ENCODE results near the gene MTFR1L. TPM values are rescaled to one million over a fixed set of nuclear protein-coding genes. Genes with fewer than 3 reads are reported as not detected.

Gene MTFR1L
- total RNA-seq, 1 donor from 2014 or later = 20.9 TPM

DNA sequence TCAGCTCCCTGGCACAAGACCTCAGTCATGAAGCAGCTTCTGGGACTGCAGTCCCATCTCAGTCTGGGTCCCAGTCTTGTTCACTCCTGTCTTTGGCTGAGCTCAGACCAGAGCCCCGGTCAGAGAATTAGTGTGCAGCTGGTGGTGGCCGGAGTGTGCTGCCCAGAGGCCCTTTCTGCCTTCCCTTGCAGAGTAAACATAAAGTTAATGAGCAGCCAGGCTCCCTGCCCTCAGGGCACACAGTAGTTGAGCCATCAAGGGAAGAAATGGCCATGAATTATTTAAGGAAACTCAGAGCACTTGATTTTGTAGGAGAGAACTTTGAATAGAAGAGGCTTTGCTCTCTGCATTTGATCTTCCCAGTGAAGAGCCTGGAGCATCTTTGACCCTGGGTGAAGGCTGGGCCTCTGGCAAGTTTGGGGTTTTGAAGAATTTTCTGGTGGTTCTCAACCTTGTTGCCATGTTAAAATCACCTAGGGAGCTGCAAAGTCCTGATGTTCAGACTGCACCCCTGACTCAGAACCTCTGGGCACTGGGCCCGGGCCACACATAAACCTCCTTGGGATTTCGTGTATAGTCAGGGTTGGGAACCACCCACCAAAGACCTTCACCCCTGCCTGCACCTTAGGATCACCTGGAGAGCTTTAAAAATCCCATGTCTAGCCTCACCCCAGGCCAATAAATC, 46.2 kb upstream of the MTFR1L start:
- Histone ChIP-seq H3K4me1 (no peaks in the 10 kb centered on the region), H3K27me3 (no peaks in the 10 kb centered on the region), H3K27ac (no peak overlapping the region), H3K4me3 (no peak overlapping the region), H3K9me3 (no peaks in the 10 kb centered on the region), H3K36me3 (peaks cover 5 to 13% of the 10 kb centered on the region in 2 donors)
- TF ChIP-seq, protein P1, sequence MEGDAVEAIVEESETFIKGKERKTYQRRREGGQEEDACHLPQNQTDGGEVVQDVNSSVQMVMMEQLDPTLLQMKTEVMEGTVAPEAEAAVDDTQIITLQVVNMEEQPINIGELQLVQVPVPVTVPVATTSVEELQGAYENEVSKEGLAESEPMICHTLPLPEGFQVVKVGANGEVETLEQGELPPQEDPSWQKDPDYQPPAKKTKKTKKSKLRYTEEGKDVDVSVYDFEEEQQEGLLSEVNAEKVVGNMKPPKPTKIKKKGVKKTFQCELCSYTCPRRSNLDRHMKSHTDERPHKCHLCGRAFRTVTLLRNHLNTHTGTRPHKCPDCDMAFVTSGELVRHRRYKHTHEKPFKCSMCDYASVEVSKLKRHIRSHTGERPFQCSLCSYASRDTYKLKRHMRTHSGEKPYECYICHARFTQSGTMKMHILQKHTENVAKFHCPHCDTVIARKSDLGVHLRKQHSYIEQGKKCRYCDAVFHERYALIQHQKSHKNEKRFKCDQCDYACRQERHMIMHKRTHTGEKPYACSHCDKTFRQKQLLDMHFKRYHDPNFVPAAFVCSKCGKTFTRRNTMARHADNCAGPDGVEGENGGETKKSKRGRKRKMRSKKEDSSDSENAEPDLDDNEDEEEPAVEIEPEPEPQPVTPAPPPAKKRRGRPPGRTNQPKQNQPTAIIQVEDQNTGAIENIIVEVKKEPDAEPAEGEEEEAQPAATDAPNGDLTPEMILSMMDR (IDR thresholded peaks at IDR 0.05) = no peak
- intact Hi-C loops (cut with DNase I) = no loop called here
- no peak for DNase-seq (ENCODE audit: low spot score in 2 of 2)

DNA sequence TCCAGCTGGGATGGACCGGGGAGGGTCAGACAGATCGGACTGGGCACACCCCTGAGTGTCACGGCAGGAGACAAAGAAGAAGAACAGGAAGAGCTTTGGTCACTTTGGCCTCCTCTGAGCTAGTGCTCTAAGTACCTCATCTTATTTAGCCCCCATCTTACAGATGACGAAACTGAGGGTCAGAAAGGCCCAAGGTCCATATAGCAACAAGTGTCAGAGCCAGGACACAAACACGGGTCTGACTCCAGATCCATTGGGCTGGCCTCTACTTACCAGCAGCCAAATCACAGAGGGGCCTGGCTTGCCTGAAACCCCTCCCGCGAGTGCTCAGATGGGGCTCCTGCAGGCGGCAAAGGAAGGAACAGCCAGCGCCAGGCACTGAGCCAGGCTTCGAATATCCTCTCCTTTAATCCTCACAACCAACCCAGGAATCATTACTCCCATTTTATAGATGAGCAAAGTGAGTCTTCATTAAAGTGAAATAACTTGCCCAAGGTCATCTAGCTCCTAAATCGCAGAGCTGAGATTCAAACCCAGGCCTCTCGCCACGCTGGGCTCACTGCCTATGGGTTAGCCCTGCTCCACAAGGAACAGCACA, 45.4 kb upstream of the MTFR1L start:
- H3K4me1 ChIP-seq = no peaks in the 10 kb centered on the region
- intact Hi-C loops (cut with DNase I) = no loop called here
- DNase-seq (ENCODE audit: low spot score in 2 of 2) = no peak
- H3K9me3 ChIP-seq = no peaks in the 10 kb centered on the region
- no peaks in the 10 kb centered on the region for H3K27me3 ChIP-seq
- no peak overlapping the region for H3K4me3 ChIP-seq
- TF ChIP-seq, protein P1 (IDR thresholded peaks at IDR 0.05) = no peak
- H3K36me3 ChIP-seq = peaks cover 5 to 19% of the 10 kb centered on the region in 2 donors
- no peak overlapping the region for H3K27ac ChIP-seq

- H3K36me3 ChIP-seq = peaks cover 5 to 19% of the 10 kb centered on the region in 2 donors
- no peak overlapping the region for H3K27ac ChIP-seq
- H3K4me1 ChIP-seq = no peaks in the 10 kb centered on the region
- H3K27me3 ChIP-seq = no peaks in the 10 kb centered on the region
- no peak overlapping the region for H3K4me3 ChIP-seq
- intact Hi-C loops (cut with DNase I) = no loop called here
- no peaks in the 10 kb centered on the region for H3K9me3 ChIP-seq
- DNase-seq (ENCODE audit: low spot score in 2 of 2) = no peak
- TF ChIP-seq, protein P1 (IDR thresholded peaks at IDR 0.05) = no peak
These were observed 44.6 kb upstream of the MTFR1L start for GRCh38 chr1:25774921-25775771.

DNA sequence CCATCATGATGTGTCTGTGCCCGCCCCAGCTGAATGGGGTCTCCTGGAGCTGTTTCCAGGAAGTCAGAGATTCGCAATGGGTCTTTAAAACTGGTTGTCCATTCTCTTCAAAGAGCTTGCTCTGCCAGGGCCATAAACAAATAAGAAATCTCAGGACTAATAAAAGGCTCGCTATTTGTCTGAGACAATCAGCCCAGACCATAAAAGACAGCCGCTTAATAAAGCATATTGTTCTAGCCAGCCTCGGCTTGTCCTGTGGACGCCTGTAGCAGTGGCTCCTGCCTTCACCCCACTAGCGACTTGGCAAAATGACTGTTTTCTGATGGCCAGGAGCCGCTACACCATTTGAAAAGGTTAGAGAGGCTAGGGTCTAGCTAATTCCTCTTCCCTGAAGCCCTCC, 40.4 kb upstream of the MTFR1L start:
- H3K4me1 ChIP-seq = no peaks in the 10 kb centered on the region
- H3K27me3 ChIP-seq = no peaks in the 10 kb centered on the region
- H3K27ac ChIP-seq = no peak overlapping the region
- TF ChIP-seq, protein P1 (IDR thresholded peaks at IDR 0.05) = no peak
- peaks cover 5 to 19% of the 10 kb centered on the region in 2 donors for H3K36me3 ChIP-seq
- H3K9me3 ChIP-seq = no peaks in the 10 kb centered on the region
- DNase-seq (ENCODE audit: low spot score in 2 of 2) = no peak
- intact Hi-C loops (cut with DNase I) = no loop called here
- H3K4me3 ChIP-seq = no peak overlapping the region

- intact Hi-C loops (cut with DNase I) = no loop called here
- H3K4me3 ChIP-seq = no peak overlapping the region
- no peaks in the 10 kb centered on the region for H3K4me1 ChIP-seq
- H3K27ac ChIP-seq = no peak overlapping the region
- TF ChIP-seq, protein P1 (IDR thresholded peaks at IDR 0.05) = no peak
- DNase-seq (ENCODE audit: low spot score in 2 of 2) = no peak
- H3K27me3 ChIP-seq = no peaks in the 10 kb centered on the region
- H3K36me3 ChIP-seq = peaks cover 5 to 20% of the 10 kb centered on the region in 2 donors
- H3K9me3 ChIP-seq = no peaks in the 10 kb centered on the region
These were observed 39.9 kb upstream of the MTFR1L start for GRCh38 chr1:25779894-25780293.

All from ascending aorta (tissue), 2 donors.